NCI-H774 (cell line): ENCODE results near the gene CCDC187.
"Not testable (repeated sequence)": the region's sequence is repeated elsewhere in the genome, so short reads cannot be mapped to it uniquely, and the experiment has no call there.

Experiments
- DNase-seq: peaks from one replicate; lab custom pipeline; 2025; lab: John Stamatoyannopoulos, UW

CCDC187 gene

GRCh38 chr9:136326761-136327303 lies 22.9 kb upstream of the CCDC187 start:
- DNase-seq: no peak

DNA sequence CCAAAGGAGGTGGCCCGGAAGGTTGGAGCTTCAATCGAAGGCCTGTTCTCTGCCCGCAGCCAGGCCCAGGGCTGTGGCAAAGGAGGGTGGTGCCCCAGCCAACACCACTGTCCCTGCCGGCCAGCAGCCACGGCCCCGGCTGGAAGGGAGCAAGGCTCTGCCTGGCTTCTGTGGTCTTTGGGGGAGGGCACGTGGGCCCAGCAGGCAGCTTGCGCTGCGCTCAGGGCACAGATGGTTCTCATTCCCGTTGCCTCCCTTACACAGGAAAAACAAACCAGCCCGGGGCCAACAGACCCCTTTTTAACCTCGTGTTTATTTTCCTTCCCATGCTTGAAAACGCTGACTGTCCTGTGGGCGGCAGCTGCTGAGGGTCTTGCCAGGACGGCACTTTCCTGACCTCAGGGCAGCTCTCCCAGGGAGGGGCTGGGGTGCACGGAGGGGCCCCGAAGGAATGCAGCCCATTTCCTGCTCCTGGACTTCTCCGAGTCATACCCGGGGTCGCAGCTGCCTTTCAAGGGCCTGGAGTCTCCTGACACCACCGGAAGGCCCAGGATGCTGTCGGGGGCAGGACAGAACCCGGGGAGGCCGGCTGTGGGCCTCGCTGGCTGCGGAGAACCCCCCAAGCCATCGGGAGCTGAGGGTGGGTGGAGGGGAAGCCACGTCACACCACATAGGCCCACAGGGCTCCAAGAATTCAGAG lies 22.3 kb upstream of the CCDC187 start:
- no peak for DNase-seq

GRCh38 chr9:136325358-136325757 lies 21.5 kb upstream of the CCDC187 start:
- DNase-seq: no peak

DNA sequence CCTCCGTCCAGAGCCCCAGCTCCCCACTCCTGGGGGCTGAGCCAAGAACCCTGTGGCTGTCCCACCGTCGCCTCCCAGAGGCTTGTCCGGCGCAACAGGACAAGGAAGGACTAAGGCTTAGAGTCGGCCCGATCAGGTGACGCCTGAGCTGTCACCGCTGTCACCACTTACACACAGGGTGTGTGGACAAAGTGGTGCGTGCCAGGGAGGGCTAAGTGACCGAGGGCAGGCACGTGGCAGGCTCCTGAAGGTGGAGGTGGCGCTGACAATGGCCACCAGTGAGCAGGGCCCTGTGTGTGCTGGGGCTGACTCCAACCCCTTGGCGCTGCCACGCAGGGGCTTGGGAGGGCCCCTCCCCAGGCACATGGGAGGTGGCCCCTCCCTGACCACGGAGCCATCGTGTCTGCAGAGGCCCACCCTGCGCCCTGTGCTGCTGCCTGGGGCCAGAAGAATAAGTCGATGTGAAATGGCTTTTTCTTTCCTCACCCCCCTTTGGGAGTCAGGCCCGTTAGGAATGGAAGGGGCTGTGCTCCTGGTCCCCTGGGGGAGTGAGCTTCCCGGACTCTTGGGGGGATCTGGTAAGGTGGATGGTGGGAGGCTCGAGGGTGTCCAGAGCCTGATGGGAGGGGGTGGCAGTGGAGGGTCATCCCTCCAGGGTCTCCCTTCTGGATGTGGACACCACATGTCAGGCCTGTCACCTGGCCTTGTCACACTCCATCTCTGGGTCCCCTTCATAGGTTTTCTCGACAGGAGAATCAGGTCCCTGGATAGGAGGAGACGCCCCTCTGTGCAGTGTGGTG lies 20.8 kb upstream of the CCDC187 start:
- DNase-seq: peak; percentile 34

DNA sequence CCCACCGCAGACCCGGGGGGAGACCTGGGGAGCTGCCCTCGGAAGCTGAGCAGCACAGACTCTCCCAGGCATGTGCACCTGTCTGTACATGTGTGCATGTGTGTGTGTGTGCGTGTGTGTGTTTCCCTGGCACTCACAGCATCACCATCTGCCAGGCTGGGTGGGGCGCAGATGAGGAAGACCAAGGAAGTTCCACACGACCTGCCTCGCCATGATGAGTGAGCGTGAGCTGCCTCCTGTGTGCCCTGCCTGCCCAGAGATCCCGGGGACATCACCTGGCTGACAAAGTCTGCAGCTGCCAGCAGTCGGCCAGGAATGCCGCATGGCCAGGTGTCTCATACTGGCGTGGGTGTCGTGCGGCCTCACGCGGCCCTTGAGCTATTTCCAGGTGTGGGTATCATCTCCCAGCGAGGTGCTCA lies 19.5 kb upstream of the CCDC187 start:
- peak; percentile 36 for DNase-seq

DNA sequence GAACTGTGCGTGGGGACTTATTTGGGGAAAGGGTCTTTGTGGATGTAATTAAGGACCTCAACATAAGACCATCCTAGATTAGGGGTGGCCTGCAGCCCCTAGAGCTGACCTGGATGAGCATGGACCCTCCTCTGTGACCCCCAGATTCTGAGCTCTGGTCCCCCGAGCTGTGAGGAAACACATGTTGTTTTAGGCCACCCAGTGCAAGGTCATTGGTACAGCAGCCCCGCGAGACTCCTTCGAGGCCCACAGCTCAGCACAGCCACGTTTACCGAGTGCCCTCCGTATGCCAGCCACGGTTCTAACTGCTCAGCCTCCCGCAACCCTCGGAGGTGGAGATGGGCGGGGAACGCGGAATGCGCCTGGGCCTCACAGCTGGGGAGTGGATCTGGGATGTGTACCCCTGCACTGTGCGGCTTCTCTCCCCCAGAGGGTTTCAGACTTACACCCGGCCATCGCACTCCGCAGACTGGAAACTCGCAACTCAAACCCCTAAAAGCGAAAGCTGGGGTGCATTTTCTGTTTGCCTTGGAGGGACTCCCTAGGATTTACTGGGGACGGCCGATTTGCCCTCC lies 18.9 kb upstream of the CCDC187 start:
- DNase-seq: no peak

DNA sequence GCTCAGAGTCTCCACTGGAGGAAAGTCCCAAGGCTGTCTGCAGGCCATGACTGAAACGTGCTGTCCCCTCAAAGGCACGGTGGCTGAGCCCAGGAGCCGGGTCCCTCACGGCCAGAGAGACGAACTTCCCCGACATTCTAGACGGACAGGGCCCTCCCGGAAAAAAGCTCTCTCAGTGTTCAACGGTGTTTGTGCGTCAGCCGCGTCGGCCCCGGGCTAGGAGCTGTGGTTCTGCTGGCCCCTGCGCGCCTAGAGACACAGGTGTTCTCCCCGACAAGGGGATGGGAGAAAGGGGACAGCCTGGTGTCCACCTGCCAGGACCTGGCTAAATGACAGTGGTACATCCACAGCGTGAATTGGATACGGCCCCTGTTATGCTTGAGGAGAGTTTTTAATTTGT lies 17.7 kb upstream of the CCDC187 start:
- no peak for DNase-seq

DNA sequence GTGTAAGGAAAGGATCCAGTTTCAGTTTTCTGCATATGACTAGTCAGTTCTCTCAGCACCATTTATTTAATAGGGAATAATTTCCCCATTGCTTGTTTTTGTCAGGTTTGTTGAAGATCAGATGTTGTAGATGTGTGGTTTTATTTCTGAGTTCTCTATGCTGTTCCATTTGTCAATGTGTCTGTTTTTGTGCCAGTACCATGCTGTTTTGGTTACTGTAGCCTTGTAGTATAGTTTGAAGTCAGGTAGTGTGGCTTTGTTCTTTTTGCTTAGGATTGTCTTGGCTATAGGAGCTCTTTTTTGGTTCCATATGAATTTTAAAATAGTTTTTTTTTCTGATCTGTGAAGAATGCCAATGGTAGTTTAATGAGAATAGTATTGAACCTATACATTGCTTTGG lies 17.1 kb upstream of the CCDC187 start:
- DNase-seq: not testable (repeated sequence)

- not testable (repeated sequence) for DNase-seq
Observed at GRCh38 chr9:136319955-136320354, 16.1 kb upstream of the CCDC187 start.

- not testable (repeated sequence) for DNase-seq
Observed at GRCh38 chr9:136319244-136319643, 15.3 kb upstream of the CCDC187 start.

DNA sequence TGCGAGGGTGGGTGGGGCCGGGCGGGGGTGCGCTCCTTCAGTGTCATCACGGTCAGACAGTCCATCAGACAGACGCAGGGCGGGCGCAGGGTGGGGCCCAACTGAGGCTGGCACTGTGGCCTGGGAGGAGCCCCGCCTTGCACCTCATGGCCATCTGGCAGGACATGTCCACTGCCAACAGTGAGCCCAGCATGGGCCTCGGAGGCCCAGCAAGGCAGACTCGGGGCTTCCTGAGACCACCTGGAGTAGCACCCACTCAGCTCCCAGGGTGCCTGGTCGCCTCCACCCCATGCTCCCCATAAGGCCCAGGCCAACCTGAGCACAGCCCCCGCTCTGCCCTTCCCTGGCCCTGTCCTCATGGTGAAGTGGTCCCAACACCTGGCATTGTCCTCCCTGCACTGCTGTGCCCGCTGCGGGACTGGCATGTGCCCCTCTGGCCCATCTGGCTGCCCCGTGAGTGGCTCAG lies 14.9 kb upstream of the CCDC187 start:
- no peak for DNase-seq

GRCh38 chr9:136318111-136318775 lies 14.3 kb upstream of the CCDC187 start:
- DNase-seq: no peak

GRCh38 chr9:136317695-136318094 lies 13.8 kb upstream of the CCDC187 start:
- no peak for DNase-seq

DNA sequence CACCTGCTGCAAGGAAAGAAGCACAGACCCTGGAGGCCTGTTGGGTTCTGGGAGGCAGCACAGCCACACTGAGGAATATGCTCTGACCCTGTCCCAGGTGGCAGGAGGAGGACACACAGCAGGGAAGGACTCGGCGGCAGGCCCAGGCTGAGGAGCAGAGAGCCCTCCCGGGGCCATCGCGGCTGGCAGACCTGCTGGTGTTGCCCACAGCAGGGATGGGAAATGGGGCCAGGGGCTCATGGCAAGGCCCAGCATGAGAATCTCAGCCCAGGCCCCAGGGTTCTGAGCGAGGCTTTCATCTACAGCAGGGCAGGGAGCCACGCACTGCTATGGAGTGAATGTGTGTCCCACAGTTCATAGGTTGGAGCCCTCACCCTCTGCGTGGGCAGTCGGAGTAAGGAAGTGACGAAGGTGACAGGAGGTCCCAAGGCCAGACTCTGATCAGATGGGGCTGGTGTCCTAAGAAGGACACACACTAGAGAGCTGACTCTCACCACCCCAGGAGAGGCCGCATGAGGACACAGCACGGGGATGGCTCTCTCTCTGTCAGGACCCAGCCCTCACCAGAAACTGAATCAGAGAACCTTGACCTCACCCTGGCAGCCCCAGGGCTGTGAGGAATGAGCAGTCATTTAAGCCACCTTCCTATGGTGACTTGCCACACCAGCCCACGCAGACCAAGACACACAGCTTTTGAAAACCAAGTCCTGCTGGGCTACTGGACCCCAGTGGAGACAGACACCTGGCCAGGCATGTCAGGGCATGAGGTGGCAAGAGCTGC lies 13.2 kb upstream of the CCDC187 start:
- DNase-seq: no peak

DNA sequence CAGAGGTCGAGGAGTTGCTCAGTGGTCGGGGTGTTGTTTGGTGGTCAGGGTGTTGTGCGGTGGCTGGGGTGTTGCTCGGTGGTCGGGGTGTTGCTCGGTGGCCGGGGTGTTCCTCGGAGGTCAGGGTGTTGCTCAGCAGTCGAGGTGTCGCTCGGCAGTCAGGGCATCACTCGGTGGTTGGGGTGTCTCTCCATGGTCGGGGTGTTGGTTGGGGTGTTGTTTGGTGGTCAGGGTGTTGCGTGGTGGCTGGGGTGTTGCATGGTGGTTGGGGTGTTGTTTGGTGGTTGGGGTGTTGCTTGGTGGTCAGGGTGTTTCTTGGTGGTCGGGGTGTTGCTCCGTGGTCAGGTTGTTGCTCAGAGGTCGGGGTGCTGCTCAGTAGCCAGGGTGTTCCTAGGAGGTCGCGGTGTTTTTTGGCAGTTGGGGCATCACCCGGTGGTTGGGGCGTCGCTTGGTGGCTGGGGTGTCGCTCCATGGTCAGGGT lies 12.4 kb upstream of the CCDC187 start:
- DNase-seq: no peak

DNA sequence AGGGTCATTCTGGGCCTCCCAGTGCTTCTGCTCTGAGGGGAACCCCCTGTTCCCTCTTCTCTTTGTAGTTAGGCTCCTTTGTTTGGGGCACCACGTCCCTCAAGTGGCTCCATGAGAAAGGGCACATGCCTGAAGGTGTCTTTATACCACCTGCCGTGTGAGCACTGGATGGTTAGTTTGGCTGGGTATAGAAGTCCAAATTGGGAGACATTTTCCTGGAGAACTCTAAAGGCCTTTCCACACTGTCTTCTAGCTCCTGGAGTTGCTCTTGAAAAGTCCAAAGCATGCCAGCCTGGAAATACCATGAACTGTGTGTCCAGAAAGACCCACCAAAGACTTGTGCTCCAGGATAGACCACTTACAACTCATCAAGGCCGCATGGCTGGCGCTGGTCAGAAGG lies 11.1 kb upstream of the CCDC187 start:
- DNase-seq: no peak

DNA sequence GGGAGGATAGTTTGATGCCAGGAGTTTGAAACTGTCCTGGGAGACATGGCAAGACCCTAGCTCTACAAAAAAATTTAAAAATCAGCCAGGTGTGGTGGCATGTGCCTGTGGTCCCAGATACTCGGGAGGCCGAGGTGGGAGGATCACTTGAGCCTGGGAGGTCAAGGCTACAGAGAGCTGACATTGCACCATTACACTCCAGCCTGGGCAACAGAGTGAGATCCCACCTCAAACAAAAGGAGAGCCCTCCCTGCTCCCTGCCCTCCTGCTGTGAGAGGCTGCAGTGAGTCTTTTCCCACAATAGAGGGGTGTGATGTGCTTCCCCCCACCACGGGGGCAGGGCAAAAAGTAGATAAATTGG lies 10.1 kb upstream of the CCDC187 start:
- DNase-seq: no peak

DNA sequence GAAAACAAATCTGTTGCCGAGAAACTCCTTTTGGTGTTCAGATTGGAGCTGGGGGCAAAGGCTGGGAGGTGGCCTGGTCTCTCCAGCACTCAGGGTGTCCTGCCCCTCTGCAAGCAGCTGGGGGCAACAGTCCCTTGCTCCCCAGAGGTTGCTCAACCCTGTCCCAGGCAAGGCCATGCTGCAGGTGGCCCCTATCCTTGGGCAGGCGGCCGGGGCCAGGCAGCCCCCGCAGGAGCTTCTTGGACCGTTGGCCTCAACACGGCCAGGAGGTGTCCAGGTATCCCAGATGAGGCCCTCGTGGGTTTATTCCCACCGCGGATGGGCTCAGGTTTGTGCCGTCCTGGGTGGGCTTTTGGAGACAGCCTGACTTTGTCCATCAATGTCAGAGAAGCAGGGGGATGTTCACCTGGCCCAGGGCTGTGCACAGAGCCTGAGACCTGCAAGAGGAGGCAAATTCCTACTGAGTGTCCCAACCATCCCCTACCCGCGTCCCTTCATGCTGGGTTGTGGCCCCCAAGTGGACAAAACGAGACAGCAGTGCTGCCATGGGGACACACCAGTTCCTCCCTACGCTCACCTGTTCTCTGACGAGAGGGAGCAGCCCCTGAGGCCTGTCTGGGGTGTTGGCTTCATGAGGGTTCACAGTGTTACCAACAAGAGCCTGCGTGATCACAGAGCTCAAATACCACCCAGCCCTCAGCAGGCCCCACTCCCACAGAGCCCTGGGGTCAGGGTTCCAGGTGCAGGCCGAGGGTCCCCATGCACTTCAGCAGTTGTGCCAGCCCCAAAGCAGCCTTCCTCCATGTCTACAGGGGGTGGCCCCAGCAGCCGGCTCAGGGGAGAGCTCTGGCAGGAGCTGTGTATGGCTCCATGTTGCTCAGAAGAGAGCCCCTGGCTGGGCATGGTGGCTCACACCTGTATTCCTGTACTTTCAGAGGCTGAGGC lies 9.5 kb upstream of the CCDC187 start:
- DNase-seq: no peak

- DNase-seq: no peak
Observed at GRCh38 chr9:136312436-136312835, 8.5 kb upstream of the CCDC187 start.

DNA sequence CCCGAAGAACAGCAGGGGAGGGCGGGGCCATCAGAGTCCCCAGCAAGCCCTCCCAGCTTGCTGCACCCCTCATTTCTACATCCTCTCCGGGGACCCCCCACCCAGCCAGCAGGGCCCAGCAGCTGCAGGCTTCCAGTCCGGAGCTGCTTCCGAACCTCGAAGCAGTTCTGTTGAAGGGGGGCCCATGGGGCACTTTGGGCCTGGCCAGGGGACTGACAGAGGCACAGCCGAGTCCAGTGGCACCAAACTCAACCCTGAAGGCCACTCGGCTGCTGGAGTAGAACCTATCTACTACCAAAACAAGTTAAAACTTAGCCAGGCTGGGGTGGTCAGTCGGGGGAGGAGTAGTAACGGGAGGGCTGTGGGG lies 8.1 kb upstream of the CCDC187 start:
- no peak for DNase-seq
